Gastroesophageal sphincter (tissue), 4 donors: Measurements from ENCODE around the gene NOL9. TPM values are rescaled to one million over a fixed set of nuclear protein-coding genes. Genes with fewer than 3 reads are reported as not detected.

Source experiments
- ATAC-seq: fragments of 150-250 bp; one replicate; pipeline ENCODE4 v1.9.1; 2016; ENCODE audit warnings: mild to moderate bottlenecking, moderate library complexity
- H3K27ac ChIP-seq, 4 donors: fragments of 200-600 bp; sonication (generic) in 3 of 4; 1 replicate in 3 of 4; 2 replicates in 1 of 4; pipeline ENCODE4 v1.5.1; 2016 to 2019
- H3K27me3 ChIP-seq: fragments of 200-600 bp; sonication (generic); one replicate; pipeline ENCODE4 v1.5.1; 2019
- H3K36me3 ChIP-seq, 2 donors: fragments of 200-600 bp; sonication (generic); one replicate each; pipeline ENCODE4 v1.5.1; 2019; ENCODE audit warnings: control low read depth in 1 of 2
- H3K4me1 ChIP-seq, 3 donors: fragments of 200-600 bp; sonication (generic); 1 replicate in 2 of 3; 2 replicates in 1 of 3; pipeline ENCODE4 v1.5.1; 2016 to 2019; ENCODE audit warnings: control low read depth in 2 of 3
- H3K4me3 ChIP-seq, 2 donors: fragments of 200-600 bp; sonication (generic); one replicate each; pipeline ENCODE4 v1.5.1; 2019; ENCODE audit warnings: mild to moderate bottlenecking in 1 of 2, moderate library complexity in 1 of 2
- H3K9me3 ChIP-seq, 3 donors: fragments of 200-600 bp; sonication (generic); one replicate each; pipeline ENCODE4 v1.5.1; 2017 to 2019; ENCODE audit warnings: control low read depth in 2 of 3
- EP300 ChIP-seq: sonication (generic); formaldehyde crosslinking; IDR thresholded peaks from one replicate; pipeline ENCODE4 v1.6.1; 2017; ENCODE audit warnings: antibody characterized with exemption, mild to moderate bottlenecking
- POLR2A ChIP-seq, 2 donors: fragments of 450-650 bp; IDR thresholded peaks; one replicate each; pipeline ENCODE4 v1.6.1; 2017; ENCODE audit warnings: antibody characterized with exemption in 2 of 2, mild to moderate bottlenecking in 2 of 2, moderate library complexity in 1 of 2
- POLR2AphosphoS5 ChIP-seq: sonication (generic); formaldehyde crosslinking; IDR thresholded peaks from one replicate; pipeline ENCODE4 v1.6.1; 2017; ENCODE audit warnings: antibody characterized with exemption
- WGBS, 2 donors: methylation state at CpG; one replicate each; pipeline ENCODE4 v1.1.5; 2018; ENCODE audit warnings: low coverage in 1 of 2; 5-methylcytosine and 5-hydroxymethylcytosine counted together
- total RNA-seq, 4 donors: library from RNA; depleted of rRNA; stranded (reverse); fragments of >200 nt; gene quantifications; one replicate each; pipeline ENCODE4 v1.1.0, GENCODE V29; 2016
- TF ChIP-seq, protein P1 (sequence below), 4 experiments: fragments of 200-600 bp in 2 of 4; fragments of 450-650 bp in 2 of 4; sonication (generic) in 1 of 4; IDR thresholded peaks; one replicate each; pipeline ENCODE4 v1.5.1; 2017 to 2019; ENCODE audit warnings: antibody characterized with exemption in 4 of 4, mild to moderate bottlenecking in 2 of 4, moderate library complexity in 2 of 4

The NOL9 gene
- total RNA-seq, 4 donors from 2014 or later = 21.2 to 32.2 (median 25.7) TPM

DNA sequence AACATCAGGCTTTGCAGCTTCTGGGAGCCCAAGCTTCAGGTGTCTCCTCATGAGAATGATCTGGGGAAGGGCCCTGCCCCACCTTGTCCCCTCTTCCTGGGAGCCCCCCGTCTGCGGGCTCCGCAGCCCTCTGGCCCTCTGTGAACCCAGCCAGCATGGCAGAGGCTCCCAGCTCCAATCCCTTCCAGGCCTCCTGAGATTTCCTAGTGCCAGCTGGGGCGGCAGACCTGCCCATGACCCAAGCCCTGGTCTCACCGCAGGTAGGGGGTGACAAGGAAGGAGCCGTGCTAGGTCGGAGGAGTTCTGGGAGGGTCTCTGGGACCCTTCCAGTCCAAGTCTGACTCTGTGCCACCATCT, 70.6 kb downstream of the NOL9 start:
- peaks cover 28% of the 10 kb centered on the region for H3K27me3 ChIP-seq
- H3K9me3 ChIP-seq = no peaks in the 10 kb centered on the region
- no peak overlapping the region for H3K27ac ChIP-seq
- H3K36me3 ChIP-seq = no peaks in the 10 kb centered on the region
- no CpG with 5 or more reads among the region's 7 CpGs for WGBS, 2 donors
- H3K4me3 ChIP-seq = no peak overlapping the region
- peaks cover 0 to 28% (median 11%) of the 10 kb centered on the region in 3 donors for H3K4me1 ChIP-seq
- no peak for ATAC-seq
- no peak for TF ChIP-seq EP300
- no peak for TF ChIP-seq POLR2A (IDR thresholded peaks at IDR 0.05)
- TF ChIP-seq, protein P1, sequence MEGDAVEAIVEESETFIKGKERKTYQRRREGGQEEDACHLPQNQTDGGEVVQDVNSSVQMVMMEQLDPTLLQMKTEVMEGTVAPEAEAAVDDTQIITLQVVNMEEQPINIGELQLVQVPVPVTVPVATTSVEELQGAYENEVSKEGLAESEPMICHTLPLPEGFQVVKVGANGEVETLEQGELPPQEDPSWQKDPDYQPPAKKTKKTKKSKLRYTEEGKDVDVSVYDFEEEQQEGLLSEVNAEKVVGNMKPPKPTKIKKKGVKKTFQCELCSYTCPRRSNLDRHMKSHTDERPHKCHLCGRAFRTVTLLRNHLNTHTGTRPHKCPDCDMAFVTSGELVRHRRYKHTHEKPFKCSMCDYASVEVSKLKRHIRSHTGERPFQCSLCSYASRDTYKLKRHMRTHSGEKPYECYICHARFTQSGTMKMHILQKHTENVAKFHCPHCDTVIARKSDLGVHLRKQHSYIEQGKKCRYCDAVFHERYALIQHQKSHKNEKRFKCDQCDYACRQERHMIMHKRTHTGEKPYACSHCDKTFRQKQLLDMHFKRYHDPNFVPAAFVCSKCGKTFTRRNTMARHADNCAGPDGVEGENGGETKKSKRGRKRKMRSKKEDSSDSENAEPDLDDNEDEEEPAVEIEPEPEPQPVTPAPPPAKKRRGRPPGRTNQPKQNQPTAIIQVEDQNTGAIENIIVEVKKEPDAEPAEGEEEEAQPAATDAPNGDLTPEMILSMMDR (IDR thresholded peaks at IDR 0.05) = no peak
- no peak for TF ChIP-seq POLR2AphosphoS5

GRCh38 chr1:6483017-6483760, 71.1 kb downstream of the NOL9 start:
- Histone ChIP-seq H3K9me3 (no peaks in the 10 kb centered on the region), H3K36me3 (no peaks in the 10 kb centered on the region), H3K4me3 (no peak overlapping the region), H3K27me3 (peaks cover 26% of the 10 kb centered on the region), H3K4me1 (peaks cover 0 to 28% (median 11%) of the 10 kb centered on the region in 3 donors), H3K27ac (no peak overlapping the region)
- whole genome bisulfite sequencing, 2 donors = 82% methylated on average over 5 of the region's 14 CpGs; no CpG with 5 or more reads in 1 of the 2 donors
- TF ChIP-seq POLR2A (IDR thresholded peaks at IDR 0.05) (no peak), EP300 (no peak), POLR2AphosphoS5 (no peak)
- TF ChIP-seq, protein P1 (IDR thresholded peaks at IDR 0.05) = no peak
- no peak for ATAC-seq

GRCh38 chr1:6481820-6482219, 72.5 kb downstream of the NOL9 start:
- H3K27ac ChIP-seq = no peak overlapping the region
- TF ChIP-seq, protein P1 (IDR thresholded peaks at IDR 0.05) = no peak
- TF ChIP-seq EP300 (no peak), POLR2A (IDR thresholded peaks at IDR 0.05) (no peak), POLR2AphosphoS5 (no peak)
- no peak for ATAC-seq
- WGBS, 2 donors = 66 to 88% methylated on average over 4 to 5 of the region's 5 CpGs
- no peak overlapping the region for H3K4me3 ChIP-seq
- H3K27me3 ChIP-seq = peaks cover 20% of the 10 kb centered on the region
- no peaks in the 10 kb centered on the region for H3K9me3 ChIP-seq
- H3K36me3 ChIP-seq = no peaks in the 10 kb centered on the region
- H3K4me1 ChIP-seq = peaks cover 0 to 26% (median 11%) of the 10 kb centered on the region in 3 donors

GRCh38 chr1:6477039-6477820, 77.1 kb downstream of the NOL9 start:
- H3K27me3 ChIP-seq = no peaks in the 10 kb centered on the region
- no peaks in the 10 kb centered on the region for H3K4me1 ChIP-seq
- no peak overlapping the region for H3K4me3 ChIP-seq
- ATAC-seq = no peak
- no peak overlapping the region for H3K27ac ChIP-seq
- peaks cover 0 to 28% of the 10 kb centered on the region in 2 donors for H3K36me3 ChIP-seq
- no peaks in the 10 kb centered on the region for H3K9me3 ChIP-seq
- TF ChIP-seq POLR2A (IDR thresholded peaks at IDR 0.05) = no peak
- no peak for TF ChIP-seq POLR2AphosphoS5
- TF ChIP-seq, protein P1 (IDR thresholded peaks at IDR 0.05) = no peak
- TF ChIP-seq EP300 = no peak
- 87% methylated on average over 20 of the region's 24 CpGs; no CpG with 5 or more reads in 1 of the 2 donors for WGBS, 2 donors
